ENCODE data around the gene SLC44A3. TPM values are rescaled to one million over a fixed set of nuclear protein-coding genes. Genes with fewer than 3 reads are reported as not detected.

The SLC44A3 gene
- total and polyA plus RNA-seq, 2 of the 4 experiments (the other 2 are of a cell fraction), result 0.31 to 0.54 TPM

GRCh38 chr1:94851571-94851970 lies 31.4 kb downstream of the SLC44A3 start:
- H4K91ac ChIP-seq (ENCODE audit: insufficient read depth, low read depth, low read length), result no peak overlapping the region
- no CpG with 5 or more reads among the region's 1 CpG for WGBS, 2 experiments (ENCODE audit: extremely low coverage in 2 of 2, insufficient read length in 1 of 2)
- H2AK9ac ChIP-seq (replicated peaks; ENCODE audit: low read depth, low read length, poor library complexity), result no peak overlapping the region
- DNase-seq (no peak), ATAC-seq (ENCODE audit: low read depth) (no peak)
- no peak overlapping the region for H2AK5ac ChIP-seq (ENCODE audit: low read depth, low read length)
- ChIA-PET CTCF (interaction anchor here (0.6 kb wide), 1 partner anchor 1442 kb away, joined by 5 read pairs; no protein-coding TSS in a partner anchor), POLR2A (ENCODE audit: unreplicated experiment) (no interaction called here)
- H3K4ac ChIP-seq (ENCODE audit: low read depth, low read length), result no peak overlapping the region
- no peak overlapping the region for H3K27ac ChIP-seq (ENCODE audit: insufficient read depth, low read length)
- H3K79me1 ChIP-seq (ENCODE audit: low read depth in 1 of 2, low read length in 2 of 2), result peaks cover 0 to 11% of the 10 kb centered on the region in 2 experiments; a peak in 2 of 4 replicates
- no peak for TF ChIP-seq CTCF (conservative IDR thresholded peaks at IDR 0.05; ENCODE audit: low read depth, low read length)
- no peak for TF ChIP-seq CEBPB (IDR thresholded peaks at IDR 0.05; ENCODE audit: low read depth, low read length)
- TF ChIP-seq MXI1 (IDR thresholded peaks at IDR 0.05; ENCODE audit: borderline replicate concordance, low read depth, low read length), result no peak
- H2BK20ac ChIP-seq (ENCODE audit: low read depth, low read length), result no peak overlapping the region; the same call in 1 of the 2 replicates
- in situ Hi-C loops (cut with MboI; ENCODE audit: low sequenced_read_pairs), result loop anchor here (5.0 kb wide), 1 partner anchor 191 kb away; no protein-coding TSS in a partner anchor
- H3K27me3 ChIP-seq (ENCODE audit: control insufficient read depth, insufficient read depth, low read length), result no peaks in the 10 kb centered on the region
- H3K4me1 ChIP-seq (ENCODE audit: control insufficient read depth, insufficient read depth, low read length), result peaks cover 5% of the 10 kb centered on the region
- H3K18ac ChIP-seq (ENCODE audit: low read depth, low read length), result no peak overlapping the region
- dilution Hi-C loops (cut with HindIII; ENCODE audit: low sequenced_read_pairs, unreplicated experiment), result no loop called here
- no peaks in the 10 kb centered on the region for H3K36me3 ChIP-seq (ENCODE audit: control insufficient read depth, insufficient read depth, low read length)
- no peak overlapping the region for H2BK5ac ChIP-seq (ENCODE audit: low read depth, low read length, poor library complexity, severe bottlenecking)
- H2BK15ac ChIP-seq (ENCODE audit: low read depth, low read length), result no peak overlapping the region
- H3K9me1 ChIP-seq (ENCODE audit: insufficient read depth, low read length), result peaks cover 5% of the 10 kb centered on the region
- H4K8ac ChIP-seq (ENCODE audit: low read depth in 2 of 2, low read length in 2 of 2), result no peak overlapping the region
- no peak overlapping the region for H3K14ac ChIP-seq (replicated peaks; ENCODE audit: low read depth, low read length)
- no peak overlapping the region for H3K4me3 ChIP-seq (ENCODE audit: insufficient read depth, low read depth, low read length)
- H3K4me2 ChIP-seq (ENCODE audit: low read depth, low read length), result no peak overlapping the region
- BruUV-seq (replicated peaks), result no TSS peak
- H4K5ac ChIP-seq (ENCODE audit: low read depth, low read length), result no peak overlapping the region
- H3K56ac ChIP-seq (ENCODE audit: extremely low read depth, insufficient read depth, low read length), result no peak overlapping the region
- H2BK120ac ChIP-seq (ENCODE audit: low read depth, low read length), result no peak overlapping the region
- H4K20me1 ChIP-seq (ENCODE audit: insufficient read depth, low read length), result no peaks in the 10 kb centered on the region; the same call in 1 of the 2 replicates
- H3K23ac ChIP-seq (ENCODE audit: low read depth, low read length), result no peak overlapping the region
- no peak overlapping the region for H2AFZ ChIP-seq (replicated peaks; ENCODE audit: low read length, poor library complexity)
- no peaks in the 10 kb centered on the region for H3K9me3 ChIP-seq (ENCODE audit: control insufficient read depth, insufficient read depth, low read length)
- H3K9ac ChIP-seq (ENCODE audit: low read depth, low read length), result no peak overlapping the region
- intact Hi-C loops (cut with micrococcal nuclease), result loop anchor here (5.0 kb wide), 1 partner anchor 46 kb away; no protein-coding TSS in a partner anchor

All from IMR-90 (cell line).